Central memory CD4-positive, alpha-beta T cell (primary cell): Measurements from ENCODE around the gene RPL35.
"Not testable (repeated sequence)": the region's sequence is repeated elsewhere in the genome, so short reads cannot be mapped to it uniquely, and the experiment has no call there.

Experiments
- DNase-seq: peaks from one replicate; pipeline ENCODE4 v3.0.0; 2022

RPL35 gene

DNA sequence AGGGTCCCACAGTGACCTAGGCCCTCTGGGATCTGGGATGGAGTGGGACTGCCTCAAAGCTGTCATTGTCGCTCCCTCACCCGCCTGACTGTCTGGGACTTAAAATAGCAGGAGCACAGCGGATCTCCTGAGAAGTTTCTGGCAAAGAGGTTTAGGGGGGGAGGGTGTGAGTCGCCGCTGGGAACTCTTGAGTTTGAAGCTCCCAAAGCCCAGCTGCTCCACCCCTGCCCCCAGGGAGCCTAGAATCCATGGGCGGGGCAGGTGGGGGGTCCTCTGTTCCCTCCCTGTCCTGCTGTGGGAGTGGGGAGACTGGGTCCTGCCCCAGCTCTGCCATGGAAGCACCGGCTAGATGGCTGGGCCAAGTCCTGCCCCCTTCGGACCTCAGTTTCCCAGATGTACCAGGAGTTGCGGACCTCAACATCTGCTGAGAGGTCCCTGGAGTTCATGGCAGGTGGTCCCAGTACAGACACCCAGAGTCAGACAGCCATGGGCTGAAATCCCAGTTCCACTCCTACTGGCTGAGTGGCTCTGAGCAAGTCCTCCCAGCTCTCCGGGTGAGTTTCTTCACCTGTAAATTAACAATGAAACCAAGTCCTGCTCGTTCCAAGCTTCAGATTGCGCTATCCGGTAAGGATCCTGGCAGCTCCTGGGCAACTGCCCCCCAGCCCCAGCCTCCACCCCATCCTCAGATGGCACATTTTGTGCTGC is 9.5 kb downstream of the RPL35 start:
- no peak for DNase-seq

DNA sequence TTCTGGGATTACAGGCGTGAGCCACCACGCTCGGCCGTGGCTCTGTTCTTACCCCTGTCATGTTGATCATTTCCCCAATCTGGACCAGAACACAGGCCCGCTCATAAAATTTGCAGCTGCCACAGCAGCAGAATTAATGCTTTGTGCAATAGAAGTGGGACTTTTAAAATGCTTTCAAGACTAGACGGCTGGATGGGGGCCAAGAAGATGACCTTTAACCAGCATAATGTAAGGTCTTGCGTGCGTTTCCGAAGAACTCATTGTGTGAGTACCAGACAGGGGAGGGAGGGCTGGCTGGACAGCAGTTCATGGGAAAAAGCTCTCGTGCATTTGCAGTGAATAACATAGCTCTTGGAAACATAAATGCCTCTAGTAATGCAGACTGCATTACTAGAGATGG is 12.0 kb downstream of the RPL35 start:
- no peak for DNase-seq

DNA sequence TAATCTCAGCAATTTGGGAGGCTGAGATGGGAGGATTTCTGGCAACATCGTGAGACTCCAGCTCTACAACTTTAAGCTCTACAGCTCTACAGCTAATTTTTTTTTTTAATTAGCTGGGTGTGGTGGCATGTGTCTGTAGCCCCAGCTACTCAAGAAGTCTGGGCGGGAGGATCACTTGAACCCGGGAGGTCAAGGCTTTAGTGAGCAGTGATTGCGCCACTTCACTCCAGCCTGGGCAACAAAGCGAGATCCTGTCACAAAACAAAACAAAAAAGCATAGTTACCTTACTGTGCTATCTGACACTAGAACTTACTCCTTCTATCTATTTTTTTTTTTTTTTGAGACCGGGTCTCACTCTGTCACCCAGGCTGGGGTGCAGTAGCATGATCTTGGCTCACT is 14.8 kb downstream of the RPL35 start:
- no peak for DNase-seq

DNA sequence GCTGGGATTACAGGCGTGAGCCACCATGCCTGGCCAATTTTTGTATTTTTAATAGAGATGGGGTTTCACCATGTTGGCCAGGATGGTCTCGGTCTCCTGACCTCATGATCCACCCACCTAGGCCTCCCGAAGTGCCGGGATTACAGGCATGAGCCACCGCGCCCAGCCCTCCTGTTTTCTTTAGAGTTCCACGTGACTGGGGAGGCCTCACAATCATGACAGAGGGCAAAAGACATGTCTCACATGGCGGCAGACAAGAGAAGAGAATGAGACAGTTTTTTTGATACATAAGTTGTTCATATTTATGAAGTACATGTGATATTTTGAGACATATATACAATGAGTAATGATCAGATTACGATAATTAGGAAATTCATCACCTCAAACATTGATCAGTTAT is 15.3 kb downstream of the RPL35 start:
- DNase-seq, result not testable (repeated sequence)

DNA sequence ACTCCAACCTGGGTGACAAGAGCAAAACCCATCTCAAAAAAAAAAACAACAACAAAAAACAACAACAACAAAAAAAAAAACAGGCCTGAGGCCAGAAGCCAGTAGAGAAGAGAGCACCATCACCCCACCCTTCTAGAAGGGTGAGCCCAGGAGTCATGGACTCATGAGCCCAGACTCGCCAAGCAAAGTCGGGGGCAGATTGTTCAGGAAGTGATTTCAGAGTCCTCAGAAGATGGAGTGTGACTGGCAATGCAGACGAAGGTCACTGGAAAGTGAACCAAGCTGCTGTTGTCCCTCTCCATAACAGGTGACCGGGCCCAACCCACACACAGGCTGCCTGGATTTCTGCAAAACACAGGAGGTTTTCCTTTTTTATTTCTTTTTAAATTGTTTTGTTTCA is 17.5 kb downstream of the RPL35 start:
- DNase-seq, result no peak

DNA sequence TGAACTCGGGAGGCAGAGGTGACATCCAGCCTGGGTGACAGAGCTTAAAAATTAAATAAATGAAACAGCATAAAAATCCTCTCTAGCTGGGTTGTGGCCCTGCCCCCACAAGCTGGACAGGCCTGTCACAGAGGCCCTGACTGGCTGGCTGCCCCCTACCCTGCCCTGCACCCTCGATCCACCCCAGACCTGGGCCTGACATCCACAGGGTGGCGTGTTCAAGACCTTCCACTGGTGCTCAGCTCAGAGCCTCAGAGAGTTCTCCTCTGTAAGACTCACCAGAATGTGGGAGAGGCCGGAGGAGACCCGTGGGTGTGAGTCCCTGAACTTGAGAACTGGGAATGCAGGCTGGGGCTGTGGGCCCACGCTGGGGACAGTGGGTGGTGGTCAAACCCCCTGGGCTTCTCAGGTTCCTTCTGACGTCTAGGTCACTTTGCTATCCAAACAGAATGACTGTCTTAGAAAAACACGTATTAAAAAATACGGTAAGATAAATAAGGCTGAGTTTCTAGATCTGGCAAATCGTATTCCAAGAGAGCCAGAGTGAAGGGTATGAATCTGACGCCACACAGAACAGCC is 18.2 kb downstream of the RPL35 start:
- no peak for DNase-seq

DNA sequence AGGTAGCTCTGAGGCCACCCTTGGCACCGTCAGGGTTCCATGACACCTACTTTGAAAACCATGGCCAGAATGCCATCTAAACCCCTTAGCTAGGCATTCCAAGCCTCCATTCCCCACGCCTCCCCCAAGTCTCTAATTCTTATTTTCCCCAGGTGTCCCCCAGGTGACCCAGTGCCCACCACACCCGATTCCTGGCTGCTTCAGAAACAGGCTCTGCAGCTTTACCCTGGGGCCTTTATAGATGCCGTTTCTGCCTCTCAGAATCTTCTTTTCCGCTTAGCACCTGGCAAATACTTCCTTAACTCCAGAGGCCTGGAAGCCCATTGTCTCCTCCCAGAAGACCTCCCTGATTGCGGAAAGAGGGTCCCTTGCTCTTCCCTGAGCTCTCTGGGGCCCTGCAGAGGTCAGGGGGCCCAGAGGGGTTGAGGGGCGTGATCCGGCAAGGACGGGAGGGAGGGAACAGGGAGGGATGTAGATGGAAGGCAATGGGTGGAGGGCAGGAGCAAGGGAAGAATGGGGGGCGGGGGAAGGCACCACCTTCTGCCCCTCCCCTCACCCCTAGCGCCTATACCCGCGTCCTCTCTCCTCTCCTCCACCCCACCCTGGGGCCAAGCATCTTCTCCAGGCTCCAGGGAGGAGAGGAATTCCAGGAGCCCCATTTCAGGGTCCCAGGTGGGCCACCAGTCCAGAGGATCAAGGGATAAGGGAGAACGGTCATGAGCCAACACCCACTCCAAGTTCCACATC is 20.5 kb downstream of the RPL35 start:
- DNase-seq, result no peak

DNA sequence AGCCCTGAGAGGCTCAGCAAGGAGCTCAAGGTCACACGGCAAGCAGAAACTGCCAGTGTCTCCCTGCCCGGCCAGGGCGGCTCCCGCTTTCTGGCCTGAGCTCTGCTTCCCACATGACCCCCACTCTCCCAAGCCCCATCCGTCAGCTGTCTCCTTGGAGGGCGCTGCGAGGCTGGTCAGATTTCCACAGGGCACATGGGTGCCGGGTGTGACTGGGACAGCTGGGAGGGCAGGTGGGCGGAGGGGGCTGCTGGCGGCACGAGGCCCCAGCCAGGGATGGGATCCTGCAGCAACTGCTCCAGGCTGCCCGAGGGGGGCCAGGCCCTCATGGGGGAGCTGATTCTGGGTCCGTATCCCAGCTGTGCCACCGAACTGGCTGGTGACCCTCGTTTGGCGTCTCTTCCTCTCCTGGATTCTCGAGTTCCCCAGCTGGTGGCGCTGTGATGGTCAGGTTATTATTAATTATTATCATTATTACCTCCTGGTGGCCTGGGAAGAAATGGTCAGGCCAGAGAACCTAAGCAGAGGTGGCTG is 21.4 kb downstream of the RPL35 start:
- no peak for DNase-seq

DNA sequence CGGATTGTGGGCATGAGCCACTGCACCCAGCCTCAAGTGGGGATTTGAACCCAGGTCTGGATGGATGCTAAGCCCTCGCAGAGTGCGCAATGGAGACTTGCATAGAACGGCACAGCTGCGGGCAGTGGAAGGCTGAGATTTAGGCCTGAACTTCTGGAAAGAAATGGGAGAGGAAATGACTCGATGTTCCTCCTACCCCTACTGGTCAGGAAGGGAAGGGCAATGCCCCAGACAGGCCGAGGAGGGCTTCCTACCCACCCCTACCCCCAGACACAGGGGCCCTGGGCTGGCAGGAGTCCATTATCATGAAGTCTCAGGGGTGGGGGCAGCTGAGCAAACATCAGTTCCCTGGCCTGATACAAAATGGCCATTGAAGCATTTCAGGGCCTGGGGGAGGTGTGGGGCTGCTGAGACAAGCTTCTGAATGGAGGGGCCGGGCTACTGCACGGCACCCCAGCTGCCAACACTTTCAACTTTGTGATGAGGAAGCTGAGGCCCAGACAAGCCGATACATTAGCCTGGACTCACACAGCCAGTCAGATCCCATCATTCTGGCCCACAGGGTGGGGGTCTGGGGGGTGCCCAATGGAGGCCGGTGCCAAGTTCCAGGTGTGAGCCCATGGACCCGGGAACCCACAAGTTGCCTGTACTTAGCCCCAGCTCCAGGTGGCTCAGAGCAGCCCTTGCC is 22.0 kb downstream of the RPL35 start:
- DNase-seq, result no peak

DNA sequence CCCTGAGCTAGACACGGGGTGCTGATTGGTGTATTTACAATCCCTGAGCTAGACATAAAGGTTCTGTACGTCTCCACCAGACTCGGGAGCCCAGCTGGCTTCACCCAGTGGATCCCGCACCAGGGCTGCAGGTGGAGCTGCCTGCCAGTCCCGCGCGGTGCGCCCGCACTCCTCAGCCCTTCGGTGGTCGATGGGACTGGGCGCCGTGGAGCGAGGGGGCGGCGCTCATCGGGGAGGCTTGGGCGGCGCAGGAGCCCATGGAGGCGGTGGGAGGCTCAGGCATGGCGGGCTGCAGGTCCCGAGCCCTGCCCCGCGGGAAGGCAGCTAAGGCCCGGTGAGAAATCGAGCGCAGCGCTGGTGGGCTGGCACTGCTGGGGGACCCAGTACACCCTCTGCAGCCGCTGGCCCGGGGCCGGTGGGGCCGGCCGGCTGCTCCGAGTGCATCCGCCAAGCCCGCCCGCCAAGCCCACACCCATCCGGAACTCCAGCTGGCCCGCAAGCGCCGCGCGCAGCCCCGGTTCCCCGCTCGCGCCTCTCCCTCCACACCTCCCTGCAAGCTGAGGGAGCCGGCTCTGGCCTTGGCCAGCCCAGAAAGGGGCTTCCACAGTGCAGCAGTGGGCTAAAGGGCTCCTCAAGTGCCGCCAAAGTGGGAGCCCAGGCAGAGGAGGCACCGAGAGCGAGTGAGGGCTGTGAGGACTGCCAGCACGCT is 23.0 kb downstream of the RPL35 start:
- not testable (repeated sequence) for DNase-seq

DNA sequence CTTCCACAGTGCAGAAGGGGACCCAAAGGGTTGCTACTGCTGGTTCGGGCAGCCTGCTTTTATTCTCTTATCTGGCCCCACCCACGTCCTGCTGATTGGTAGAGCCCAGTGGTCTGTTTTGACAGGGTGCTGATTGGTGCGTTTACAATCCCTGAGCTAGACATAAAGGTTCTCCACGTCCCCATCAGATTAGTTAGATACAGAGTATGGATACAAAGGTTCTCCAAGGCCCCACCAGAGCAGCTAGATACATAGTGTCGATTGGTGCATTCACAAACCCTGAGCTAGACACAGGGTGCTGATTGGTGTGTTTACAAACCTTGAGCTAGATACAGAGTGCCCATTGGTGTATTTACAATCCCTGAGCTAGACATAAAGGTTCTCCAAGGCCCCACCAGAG is 23.6 kb downstream of the RPL35 start:
- DNase-seq, result not testable (repeated sequence)

DNA sequence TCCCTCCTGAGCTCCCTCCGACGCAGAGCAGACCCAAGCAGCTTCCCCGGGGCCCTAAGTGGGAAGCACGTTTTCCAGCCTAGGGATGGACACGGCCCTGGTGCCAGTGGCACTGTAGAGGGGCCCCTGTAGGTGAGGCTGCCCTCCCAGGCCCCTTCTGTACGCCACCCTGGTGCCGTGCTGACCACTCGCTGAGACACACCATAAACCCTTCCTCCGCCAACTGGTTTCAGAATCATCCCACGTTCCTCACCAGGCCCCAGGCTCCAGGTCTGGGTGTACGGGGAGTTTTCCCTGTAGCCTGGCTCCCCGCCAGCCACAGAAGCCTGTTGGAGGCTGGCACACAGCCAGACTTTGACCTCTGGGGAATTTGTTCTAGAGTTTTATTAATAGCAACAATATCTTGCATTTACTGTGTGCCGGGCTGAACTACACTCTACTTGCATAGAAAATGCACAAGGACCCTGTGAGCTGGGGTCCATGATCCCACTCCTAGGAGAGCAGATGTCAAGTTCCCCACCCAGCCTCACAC is 26.7 kb downstream of the RPL35 start:
- no peak for DNase-seq

DNA sequence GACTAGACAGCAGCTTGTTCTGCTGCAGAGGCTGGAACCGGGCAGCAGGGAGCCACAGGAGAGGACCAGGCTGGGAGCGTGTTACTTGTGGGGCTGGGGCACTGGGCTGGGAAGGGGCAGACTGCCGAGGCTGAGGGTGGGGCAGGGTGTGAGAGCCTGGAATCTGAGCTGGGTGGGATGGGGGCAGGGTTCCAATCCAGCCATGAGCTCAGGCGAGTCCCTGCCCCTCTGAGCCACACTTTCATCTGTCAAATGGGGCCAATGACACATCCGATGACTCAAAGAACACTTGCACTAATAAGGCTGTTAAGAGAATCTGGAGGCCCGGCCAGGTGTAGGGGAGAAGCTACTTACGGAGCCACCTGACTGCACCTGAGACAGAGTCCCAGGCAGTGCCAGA is 27.2 kb downstream of the RPL35 start:
- no peak for DNase-seq

DNA sequence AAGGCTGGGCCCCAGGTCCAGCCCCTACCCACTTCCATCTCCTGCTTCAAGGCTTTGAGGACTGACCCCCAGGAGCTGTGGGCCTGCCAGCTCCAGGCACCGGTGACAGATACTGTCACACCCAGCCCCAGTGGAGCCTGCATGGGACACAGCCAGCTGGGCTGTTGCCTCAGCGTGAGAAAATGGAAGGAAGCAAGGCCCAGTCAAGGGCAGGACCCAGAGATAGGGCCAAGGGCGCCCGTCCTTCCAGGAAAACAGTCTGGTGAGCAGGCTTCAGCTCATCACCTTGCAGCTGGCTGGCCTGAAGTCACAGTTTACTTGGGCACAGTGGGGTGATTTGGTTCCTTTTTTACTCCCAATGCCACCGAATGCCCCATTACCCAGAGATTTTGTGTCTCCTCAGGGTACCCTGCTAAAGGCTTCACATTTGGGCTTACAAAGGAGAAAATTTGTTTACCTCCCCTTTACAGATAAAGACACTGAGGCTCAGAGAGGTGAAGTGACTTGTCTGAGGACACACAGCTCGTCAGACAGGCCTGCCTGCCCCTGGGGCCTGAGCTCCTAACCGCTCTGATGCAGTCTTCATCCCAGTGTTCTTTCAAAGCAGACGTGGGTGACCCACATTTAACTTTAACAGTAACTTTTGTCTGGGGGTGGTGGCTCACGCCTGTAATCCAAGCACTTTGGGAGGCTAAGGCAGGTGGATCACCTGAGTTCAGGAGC is 30.0 kb downstream of the RPL35 start:
- no peak for DNase-seq

DNA sequence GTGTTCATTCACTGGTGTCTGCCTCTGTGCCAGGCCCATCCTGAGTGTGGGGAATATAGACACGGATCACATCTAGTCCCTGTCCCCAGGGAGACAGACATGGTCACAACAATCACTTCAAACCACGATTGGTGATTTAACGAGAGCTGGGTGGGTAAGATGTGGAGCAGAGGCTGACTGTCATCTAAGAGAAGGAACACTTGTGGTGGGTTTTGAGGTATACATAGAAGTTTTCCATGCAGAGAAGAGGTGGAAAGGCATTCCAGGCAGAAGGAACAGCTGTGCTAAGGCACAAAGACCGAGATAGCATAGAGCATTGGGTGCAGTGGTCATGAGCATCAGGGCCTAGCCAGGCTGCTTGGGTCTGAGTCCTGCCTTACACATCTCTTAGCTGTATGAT is 31.2 kb downstream of the RPL35 start:
- no peak for DNase-seq

DNA sequence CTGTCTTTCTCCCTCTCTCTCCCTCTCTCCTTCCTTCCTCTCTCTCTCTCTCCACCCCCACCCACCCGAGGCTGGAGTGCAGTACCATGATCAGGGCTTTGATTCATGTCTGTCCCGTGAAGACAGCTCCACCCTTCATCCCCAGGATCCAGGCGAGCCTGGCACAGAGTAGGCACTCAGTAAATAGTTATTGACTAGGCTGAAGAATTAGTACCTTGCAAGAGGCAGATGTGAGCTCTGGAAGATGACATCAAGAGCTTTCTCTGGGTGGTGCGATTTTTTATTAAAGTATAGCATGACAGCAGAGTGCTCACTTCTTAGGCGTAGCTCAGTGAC is 32.5 kb downstream of the RPL35 start:
- DNase-seq, result no peak

DNA sequence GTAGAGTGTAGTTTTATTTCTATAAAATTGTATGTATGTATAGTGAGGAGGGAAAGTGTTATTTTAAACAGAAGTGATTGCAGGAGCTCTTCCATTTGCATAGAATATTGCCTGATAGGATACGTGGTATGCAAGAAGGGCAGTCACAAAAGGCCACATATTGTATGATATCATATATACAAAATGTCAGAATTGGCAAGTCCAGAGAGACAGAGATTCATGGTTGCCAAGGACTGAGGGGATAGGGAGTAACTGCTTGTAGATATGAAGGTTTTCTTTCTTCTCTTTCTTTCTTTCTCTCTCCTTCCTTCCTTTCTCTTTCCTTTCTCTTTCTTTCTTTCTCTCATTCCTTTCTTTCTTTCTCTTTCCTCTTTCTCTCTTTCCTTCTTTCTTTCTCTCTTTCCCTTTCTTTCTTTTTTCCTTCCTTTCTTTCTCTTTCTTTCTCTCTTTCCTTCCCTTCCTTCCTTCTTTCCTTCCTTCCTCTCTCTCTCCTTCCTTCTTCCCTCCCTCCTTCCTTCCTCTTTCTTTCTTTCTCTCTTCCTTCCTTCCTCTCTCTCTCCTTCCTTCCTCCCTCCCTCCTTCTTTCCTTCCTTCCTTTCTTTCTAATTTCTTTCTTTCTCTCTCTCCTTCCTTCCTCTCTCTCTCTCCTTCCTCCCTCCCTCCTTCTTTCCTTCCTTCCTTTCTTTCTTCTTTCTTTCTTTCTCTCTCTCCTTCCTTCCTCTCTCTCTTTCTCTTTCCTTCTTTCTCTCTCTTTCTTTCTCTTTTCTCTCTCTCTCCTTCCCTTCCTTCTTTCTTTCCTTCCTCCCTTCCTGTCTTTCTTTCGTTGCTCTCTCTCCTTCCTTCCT is 33.0 kb downstream of the RPL35 start:
- DNase-seq, result no peak

DNA sequence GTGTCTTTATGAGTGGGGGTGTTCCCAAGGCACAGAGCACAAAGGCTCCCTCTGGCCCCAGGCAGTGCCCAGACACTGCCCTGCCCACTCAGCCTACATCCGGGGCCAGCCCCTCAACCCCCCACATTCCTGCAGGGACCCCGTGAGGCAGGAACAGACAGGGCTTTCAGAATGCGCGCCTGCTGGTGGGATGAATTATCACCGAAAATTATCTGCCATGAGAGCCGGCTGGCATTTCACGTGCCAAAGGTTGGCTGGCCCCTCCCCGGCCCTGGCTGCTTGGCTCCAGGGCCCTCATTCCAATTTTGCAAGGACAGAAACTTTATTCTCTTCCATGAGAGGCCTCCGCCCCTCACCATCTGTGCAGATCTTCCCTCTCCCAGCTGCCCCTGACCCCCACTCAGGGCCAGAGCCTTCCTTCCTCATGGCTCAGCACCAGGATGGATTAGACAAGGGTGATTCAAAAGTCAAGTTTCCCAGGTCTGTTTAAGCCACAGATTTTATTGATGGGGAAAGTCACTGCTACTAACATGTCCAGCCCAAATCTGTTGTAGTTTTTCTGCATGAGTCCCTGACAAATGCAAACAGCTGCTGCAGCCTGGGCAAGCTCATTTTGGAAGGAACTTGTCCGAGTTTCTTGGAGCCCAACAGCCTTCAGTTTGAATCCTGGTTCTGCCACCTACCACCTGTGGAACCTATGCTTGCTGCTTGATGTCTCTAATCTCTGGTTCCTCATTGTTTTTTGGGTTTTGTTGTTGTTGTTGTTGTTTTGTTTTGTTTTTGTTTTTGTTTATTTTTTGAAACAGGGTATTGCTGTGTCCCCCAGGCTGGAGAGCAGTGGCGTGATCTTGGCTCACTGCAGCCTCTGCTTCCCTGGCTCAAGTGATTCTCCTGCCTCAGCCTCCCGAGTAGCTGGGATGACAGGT is 40.8 kb downstream of the RPL35 start:
- no peak for DNase-seq

DNA sequence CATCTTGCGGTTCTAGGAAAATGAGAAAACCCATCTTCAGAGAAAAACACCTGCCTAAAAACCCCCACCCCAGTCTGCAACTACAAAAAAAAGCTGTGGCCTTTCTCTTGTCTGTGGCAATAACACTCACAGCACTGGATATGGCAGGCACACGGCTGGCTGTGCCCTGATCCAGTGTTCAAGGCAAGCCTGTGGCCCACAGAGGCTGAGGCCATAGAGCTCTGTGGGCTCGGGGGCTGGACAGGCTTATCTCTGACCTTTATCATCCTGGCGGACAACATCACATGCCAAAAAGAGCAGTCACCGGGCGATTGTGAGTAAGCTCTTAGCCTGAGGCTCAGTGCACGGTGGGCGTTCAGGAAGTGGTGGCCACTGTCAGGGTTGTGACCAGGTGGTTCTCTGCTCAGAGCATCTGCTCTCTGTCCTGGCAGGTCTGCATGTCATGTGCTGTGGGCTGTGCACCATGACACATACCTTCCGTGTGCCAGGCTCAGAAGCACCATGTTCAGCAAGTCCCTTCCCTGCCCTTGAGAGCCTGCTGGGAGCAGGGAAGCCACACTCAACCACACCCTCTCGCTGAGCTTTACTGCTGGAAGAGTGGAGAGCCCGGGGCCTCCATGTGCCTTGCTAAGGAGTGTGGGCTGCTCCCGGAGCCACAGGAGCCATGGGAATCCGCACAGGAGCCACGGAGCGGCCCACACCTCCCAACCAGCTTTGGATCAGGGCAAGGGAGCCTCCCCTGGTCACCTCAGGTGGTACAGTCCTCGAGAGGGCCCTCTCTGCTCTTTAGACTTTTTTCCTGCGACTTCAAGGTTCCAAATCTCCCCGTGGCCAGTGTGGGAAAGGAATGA is 43.1 kb downstream of the RPL35 start:
- no peak for DNase-seq
